ENCODE measurements around the gene ZBTB12.
A peak's percentile ranks its signal among the peaks of the same experiment; 100 is the strongest.

ZBTB12 gene

GRCh38 chr6:31907158-31907813, 5.4 kb upstream of the ZBTB12 start (continued):
- TF ChIP-seq ZNF362 (tag by site-specific recombination; IDR thresholded peaks at IDR 0.05) (peak; percentile 80), ZBTB7A (tag by site-specific recombination; IDR thresholded peaks at IDR 0.05; ENCODE audit: low read depth) (no peak), ZNF473 (tag by site-specific recombination; IDR thresholded peaks at IDR 0.05) (no peak), YY2 (tag by site-specific recombination; IDR thresholded peaks at IDR 0.05) (no peak), ZNF48 (tag by site-specific recombination; IDR thresholded peaks at IDR 0.05) (no peak), ZSCAN5A (tag by site-specific recombination; IDR thresholded peaks at IDR 0.05) (no peak), ZNF561 (tag by site-specific recombination; IDR thresholded peaks at IDR 0.05; ENCODE audit: borderline replicate concordance) (no peak), ZNF610 (tag by site-specific recombination; IDR thresholded peaks at IDR 0.05; ENCODE audit: borderline replicate concordance) (no peak), ZNF426 (tag by site-specific recombination; IDR thresholded peaks at IDR 0.05) (no peak), ZFP69B (tag by site-specific recombination; IDR thresholded peaks at IDR 0.05) (no peak), FEZF1 (tag by site-specific recombination; IDR thresholded peaks at IDR 0.05) (no peak), SALL2 (tag by site-specific recombination; IDR thresholded peaks at IDR 0.05; ENCODE audit: borderline replicate concordance) (no peak), ZSCAN4 (tag by site-specific recombination; IDR thresholded peaks at IDR 0.05) (no peak), ZNF518A (tag by site-specific recombination; conservative IDR thresholded peaks at IDR 0.05; ENCODE audit: low read depth) (no peak), BCL11A (tag by site-specific recombination; IDR thresholded peaks at IDR 0.05; ENCODE audit: low read depth) (no peak), ZNF350 (tag by site-specific recombination; IDR thresholded peaks at IDR 0.05) (no peak), ZNF777 (tag by site-specific recombination; IDR thresholded peaks at IDR 0.05; ENCODE audit: borderline replicate concordance) (no peak), ZNF157 (tag by site-specific recombination; IDR thresholded peaks at IDR 0.05) (no peak), ZNF416 (tag by site-specific recombination; IDR thresholded peaks at IDR 0.05) (no peak), ZBTB8A (tag by site-specific recombination; IDR thresholded peaks at IDR 0.05) (peak; percentile 63), ZNF24 (tag by site-specific recombination; IDR thresholded peaks at IDR 0.05) (no peak), ZNF544 (tag by site-specific recombination; IDR thresholded peaks at IDR 0.05) (no peak), ZBTB26 (tag by site-specific recombination; optimal IDR thresholded peaks at IDR 0.05) (no peak), ZNF280C (tag by site-specific recombination; IDR thresholded peaks at IDR 0.05) (no peak), HOXC10 (CRISPR knock-in tag; IDR thresholded peaks at IDR 0.05) (no peak)
